Body of pancreas (tissue), 4 donors: Measurements from ENCODE around the gene CDH7.

Experiments
- CTCF ChIP-seq, 7 experiments: fragments of 450-650 bp in 4 of 7; fragments of 200-600 bp in 3 of 7; sonication (generic) in 3 of 7; IDR thresholded peaks; one replicate each; pipeline ENCODE4 v1.5.1; 2016 to 2019; ENCODE audit warnings: antibody characterized with exemption in 7 of 7
- POLR2A ChIP-seq, 3 donors: fragments of 450-650 bp; IDR thresholded peaks; one replicate each; pipeline ENCODE4 v1.6.1; 2016; ENCODE audit warnings: antibody characterized with exemption in 3 of 3, mild to moderate bottlenecking in 2 of 3

- no peak for TF ChIP-seq CTCF (IDR thresholded peaks at IDR 0.05)
- TF ChIP-seq POLR2A (IDR thresholded peaks at IDR 0.05): no peak
Observed at GRCh38 chr18:65919018-65919417, 168.2 kb downstream of the CDH7 start.
